PC-3 (cell line): ENCODE results near the gene NPFFR1.

Experiments
- EZH2 ChIP-seq: fragments of 300-600 bp; sonication (generic); IDR thresholded peaks from one replicate; pipeline ENCODE4 v1.6.1; 2017; ENCODE audit warnings: antibody characterized with exemption, mild to moderate bottlenecking, low read length; ENCODE audit not compliant: unreplicated experiment
- TF ChIP-seq, protein P1 (sequence below): fragments of 300-600 bp; sonication (generic); conservative IDR thresholded peaks from 2 replicates; pipeline ENCODE4 v1.5.1; 2017; ENCODE audit warnings: antibody characterized with exemption, low read depth, mild to moderate bottlenecking, low read length

DNA sequence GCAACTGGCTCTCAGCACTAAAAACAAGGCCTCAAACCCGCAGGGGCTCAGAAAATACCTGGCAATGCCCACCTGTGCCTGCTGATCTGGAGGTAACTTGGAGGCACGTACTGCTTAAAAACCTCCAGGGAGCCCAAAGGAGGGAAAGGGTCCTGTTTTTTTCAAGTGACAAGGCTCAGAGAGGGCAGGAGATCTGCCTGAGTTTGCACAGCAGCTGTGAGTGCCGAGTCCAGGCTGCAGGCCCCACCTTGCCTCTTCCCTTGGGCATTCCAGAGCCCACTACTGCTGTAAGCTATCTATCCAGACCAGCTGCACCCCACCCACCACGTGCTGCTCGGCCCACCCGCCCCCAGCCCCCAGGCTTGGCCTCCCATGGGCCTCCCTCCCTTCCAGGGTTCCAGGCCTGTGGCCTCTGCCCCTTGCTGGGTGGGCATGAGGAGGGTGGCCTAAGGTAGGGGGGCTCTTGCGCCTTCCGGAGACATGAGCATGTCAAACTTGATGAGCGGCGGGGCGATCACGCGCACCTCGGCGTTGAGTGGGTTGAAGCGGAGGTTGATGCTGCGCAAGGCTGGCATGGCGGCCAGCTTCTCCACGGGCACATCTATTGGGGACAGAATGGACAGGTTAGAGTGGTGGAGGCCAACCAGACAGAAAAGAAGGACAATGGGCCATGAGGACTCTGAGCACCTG lies 17.2 kb upstream of the NPFFR1 start:
- TF ChIP-seq, protein P1, sequence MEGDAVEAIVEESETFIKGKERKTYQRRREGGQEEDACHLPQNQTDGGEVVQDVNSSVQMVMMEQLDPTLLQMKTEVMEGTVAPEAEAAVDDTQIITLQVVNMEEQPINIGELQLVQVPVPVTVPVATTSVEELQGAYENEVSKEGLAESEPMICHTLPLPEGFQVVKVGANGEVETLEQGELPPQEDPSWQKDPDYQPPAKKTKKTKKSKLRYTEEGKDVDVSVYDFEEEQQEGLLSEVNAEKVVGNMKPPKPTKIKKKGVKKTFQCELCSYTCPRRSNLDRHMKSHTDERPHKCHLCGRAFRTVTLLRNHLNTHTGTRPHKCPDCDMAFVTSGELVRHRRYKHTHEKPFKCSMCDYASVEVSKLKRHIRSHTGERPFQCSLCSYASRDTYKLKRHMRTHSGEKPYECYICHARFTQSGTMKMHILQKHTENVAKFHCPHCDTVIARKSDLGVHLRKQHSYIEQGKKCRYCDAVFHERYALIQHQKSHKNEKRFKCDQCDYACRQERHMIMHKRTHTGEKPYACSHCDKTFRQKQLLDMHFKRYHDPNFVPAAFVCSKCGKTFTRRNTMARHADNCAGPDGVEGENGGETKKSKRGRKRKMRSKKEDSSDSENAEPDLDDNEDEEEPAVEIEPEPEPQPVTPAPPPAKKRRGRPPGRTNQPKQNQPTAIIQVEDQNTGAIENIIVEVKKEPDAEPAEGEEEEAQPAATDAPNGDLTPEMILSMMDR: no peak
- TF ChIP-seq EZH2: no peak
